Panc1 (cell line): ENCODE measurements around the gene RAD52.

Experiments
- CTCF ChIP-seq: fragments of 450-650 bp; IDR thresholded peaks from 2 replicates; pipeline ENCODE4 v1.5.1; 2017; ENCODE audit warnings: mild to moderate bottlenecking
- POLR2AphosphoS5 ChIP-seq: IDR thresholded peaks from 2 replicates; pipeline ENCODE4 v1.6.1; 2012; ENCODE audit warnings: mild to moderate bottlenecking, low read depth, low read length, moderate library complexity
- TF ChIP-seq, protein P1 (sequence below), 2 experiments: IDR thresholded peaks; 2 replicates each; pipeline ENCODE4 v1.6.1; 2011 to 2012; ENCODE audit warnings: low read depth in 2 of 2, control low read depth in 1 of 2, low read length in 1 of 2, mild to moderate bottlenecking in 1 of 2, moderate library complexity in 1 of 2; ENCODE audit not compliant: insufficient read depth in 1 of 2

GRCh38 chr12:989051-989450 lies 39.6 kb upstream of the RAD52 start:
- TF ChIP-seq CTCF (no peak), POLR2AphosphoS5 (no peak)
- TF ChIP-seq, protein P1, sequence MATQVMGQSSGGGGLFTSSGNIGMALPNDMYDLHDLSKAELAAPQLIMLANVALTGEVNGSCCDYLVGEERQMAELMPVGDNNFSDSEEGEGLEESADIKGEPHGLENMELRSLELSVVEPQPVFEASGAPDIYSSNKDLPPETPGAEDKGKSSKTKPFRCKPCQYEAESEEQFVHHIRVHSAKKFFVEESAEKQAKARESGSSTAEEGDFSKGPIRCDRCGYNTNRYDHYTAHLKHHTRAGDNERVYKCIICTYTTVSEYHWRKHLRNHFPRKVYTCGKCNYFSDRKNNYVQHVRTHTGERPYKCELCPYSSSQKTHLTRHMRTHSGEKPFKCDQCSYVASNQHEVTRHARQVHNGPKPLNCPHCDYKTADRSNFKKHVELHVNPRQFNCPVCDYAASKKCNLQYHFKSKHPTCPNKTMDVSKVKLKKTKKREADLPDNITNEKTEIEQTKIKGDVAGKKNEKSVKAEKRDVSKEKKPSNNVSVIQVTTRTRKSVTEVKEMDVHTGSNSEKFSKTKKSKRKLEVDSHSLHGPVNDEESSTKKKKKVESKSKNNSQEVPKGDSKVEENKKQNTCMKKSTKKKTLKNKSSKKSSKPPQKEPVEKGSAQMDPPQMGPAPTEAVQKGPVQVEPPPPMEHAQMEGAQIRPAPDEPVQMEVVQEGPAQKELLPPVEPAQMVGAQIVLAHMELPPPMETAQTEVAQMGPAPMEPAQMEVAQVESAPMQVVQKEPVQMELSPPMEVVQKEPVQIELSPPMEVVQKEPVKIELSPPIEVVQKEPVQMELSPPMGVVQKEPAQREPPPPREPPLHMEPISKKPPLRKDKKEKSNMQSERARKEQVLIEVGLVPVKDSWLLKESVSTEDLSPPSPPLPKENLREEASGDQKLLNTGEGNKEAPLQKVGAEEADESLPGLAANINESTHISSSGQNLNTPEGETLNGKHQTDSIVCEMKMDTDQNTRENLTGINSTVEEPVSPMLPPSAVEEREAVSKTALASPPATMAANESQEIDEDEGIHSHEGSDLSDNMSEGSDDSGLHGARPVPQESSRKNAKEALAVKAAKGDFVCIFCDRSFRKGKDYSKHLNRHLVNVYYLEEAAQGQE (IDR thresholded peaks at IDR 0.05; ENCODE audit: insufficient read depth in 1 of 2, low read depth in 2 of 2, low read length in 1 of 2) = no peak
